ENCODE results near the gene CCL11.

DNA sequence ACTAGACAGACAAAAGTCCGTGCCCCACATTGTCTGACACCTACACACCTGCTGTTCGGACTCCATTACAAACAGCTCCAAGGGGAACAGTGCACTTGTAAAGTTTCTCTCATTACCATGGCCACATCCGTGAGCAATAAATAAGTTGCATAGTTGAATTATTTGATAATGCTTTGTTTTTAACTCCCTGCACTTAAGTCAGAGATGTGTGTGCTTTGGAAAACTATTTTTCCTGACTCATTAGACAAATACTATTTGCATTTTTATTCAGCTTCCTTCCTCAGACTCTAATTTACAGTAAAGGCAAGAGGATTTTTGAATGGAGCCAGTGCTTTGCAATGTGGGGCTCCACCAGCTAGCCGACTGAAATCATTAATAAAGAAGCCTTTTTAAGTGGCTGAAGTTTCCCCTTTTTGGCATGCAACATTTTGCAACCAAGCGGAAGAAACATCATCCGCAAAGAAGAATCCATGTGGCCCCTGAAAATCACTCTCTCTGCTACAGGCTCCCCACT is 37.0 kb upstream of the CCL11 start:
- TF ChIP-seq, protein P1, sequence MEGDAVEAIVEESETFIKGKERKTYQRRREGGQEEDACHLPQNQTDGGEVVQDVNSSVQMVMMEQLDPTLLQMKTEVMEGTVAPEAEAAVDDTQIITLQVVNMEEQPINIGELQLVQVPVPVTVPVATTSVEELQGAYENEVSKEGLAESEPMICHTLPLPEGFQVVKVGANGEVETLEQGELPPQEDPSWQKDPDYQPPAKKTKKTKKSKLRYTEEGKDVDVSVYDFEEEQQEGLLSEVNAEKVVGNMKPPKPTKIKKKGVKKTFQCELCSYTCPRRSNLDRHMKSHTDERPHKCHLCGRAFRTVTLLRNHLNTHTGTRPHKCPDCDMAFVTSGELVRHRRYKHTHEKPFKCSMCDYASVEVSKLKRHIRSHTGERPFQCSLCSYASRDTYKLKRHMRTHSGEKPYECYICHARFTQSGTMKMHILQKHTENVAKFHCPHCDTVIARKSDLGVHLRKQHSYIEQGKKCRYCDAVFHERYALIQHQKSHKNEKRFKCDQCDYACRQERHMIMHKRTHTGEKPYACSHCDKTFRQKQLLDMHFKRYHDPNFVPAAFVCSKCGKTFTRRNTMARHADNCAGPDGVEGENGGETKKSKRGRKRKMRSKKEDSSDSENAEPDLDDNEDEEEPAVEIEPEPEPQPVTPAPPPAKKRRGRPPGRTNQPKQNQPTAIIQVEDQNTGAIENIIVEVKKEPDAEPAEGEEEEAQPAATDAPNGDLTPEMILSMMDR (IDR thresholded peaks at IDR 0.05; ENCODE audit: low read length) = no peak
- no peak for TF ChIP-seq EZH2 (optimal IDR thresholded peaks at IDR 0.05; ENCODE audit: low read depth, low read length)
- TF ChIP-seq EZH2phosphoT487 (IDR thresholded peaks at IDR 0.05; ENCODE audit: low read length) = no peak

All from MM.1S (cell line).